ENCODE measurements around the gene SERPINE1. TPM values are rescaled to one million over a fixed set of nuclear protein-coding genes. Genes with fewer than 3 reads are reported as not detected.

SERPINE1 gene
- total and polyA plus RNA-seq, 2 experiments from 2014 or later = 0.97 to 1.2 TPM

GRCh38 chr7:101161692-101162471 is 35.0 kb downstream of the SERPINE1 start:
- ATAC-seq (no peak), DNase-seq (ENCODE audit: low spot score) (peak; percentile 55)
- peaks cover 17% of the 10 kb centered on the region for H3K36me3 Mint-ChIP-seq (ENCODE audit: low read depth)
- peaks cover 46% of the 10 kb centered on the region for H3K27me3 Mint-ChIP-seq (ENCODE audit: insufficient read depth, low read depth, poor library complexity)
- Histone ChIP-seq H4K20me1 (replicated peaks; ENCODE audit: insufficient read depth) (peaks cover 6% of the 10 kb centered on the region; the same call in 1 of the 2 replicates), H3K27me3 (ENCODE audit: insufficient read depth) (peaks cover 50% of the 10 kb centered on the region), H3K27ac (ENCODE audit: low read depth) (0 out of 2 replicates have a peak overlapping the region, but pooled peaks have one; percentile 26), H3K4me2 (peak overlapping the region; percentile 91), H3F3A (replicated peaks; ENCODE audit: low read depth) (peaks cover 26% of the 10 kb centered on the region), H2AFZ (peak overlapping the region; percentile 40; the same call in 1 of the 2 replicates), H3K4me1 (ENCODE audit: insufficient read depth) (peaks cover 48% of the 10 kb centered on the region), H3K9me2 (ENCODE audit: insufficient read depth) (no peaks in the 10 kb centered on the region), H3K4me3 (peak overlapping the region; percentile 72), H3K79me2 (replicated peaks; ENCODE audit: insufficient read depth) (no peaks in the 10 kb centered on the region), H3K36me3 (ENCODE audit: insufficient read depth) (no peaks in the 10 kb centered on the region)
- H3K9me3 Mint-ChIP-seq = no peaks in the 10 kb centered on the region; the same call in 1 of the 3 replicates
- H3K27ac Mint-ChIP-seq = no peak overlapping the region
- TF ChIP-seq ZNF331 (CRISPR knock-in tag; IDR thresholded peaks at IDR 0.05; ENCODE audit: low read depth) = no peak
- TF ChIP-seq EZH2phosphoT487 (IDR thresholded peaks at IDR 0.05; ENCODE audit: unreplicated experiment) = no peak
- no peak for TF ChIP-seq NANOG (IDR thresholded peaks at IDR 0.05; ENCODE audit: borderline replicate concordance)
- TF ChIP-seq STAT1 (IDR thresholded peaks at IDR 0.05; ENCODE audit: unreplicated experiment) = no peak
- no peak for TF ChIP-seq CREB1 (CRISPR knock-in tag; IDR thresholded peaks at IDR 0.05; ENCODE audit: low read depth)
- no peak for TF ChIP-seq ZNF462 (CRISPR knock-in tag; IDR thresholded peaks at IDR 0.05)
- H3K4me1 Mint-ChIP-seq = peaks cover 53% of the 10 kb centered on the region
- H3K4me3 Mint-ChIP-seq = peak overlapping the region; percentile 81

Measured in GM23338 (cell line).